Measurements from ENCODE around the gene TANK. TPM values are rescaled to one million over a fixed set of nuclear protein-coding genes. Genes with fewer than 3 reads are reported as not detected.

Gene TANK
- total RNA-seq, 1 experiment from 2014 or later: 24.5 TPM

- 0 out of 2 replicates have a peak overlapping the region, but pooled peaks have one; percentile 20 for H3K27ac Mint-ChIP-seq
- no peaks in the 10 kb centered on the region for H3K27me3 Mint-ChIP-seq (ENCODE audit: low read depth)
- peaks cover 39% of the 10 kb centered on the region for H3K4me1 Mint-ChIP-seq
- no peaks in the 10 kb centered on the region for H3K9me3 Mint-ChIP-seq
- peaks cover 12% of the 10 kb centered on the region; the same call in 1 of the 2 replicates for H3K36me3 Mint-ChIP-seq
- TF ChIP-seq ZBTB43 (CRISPR knock-in tag; IDR thresholded peaks at IDR 0.05) (no peak), CREB1 (CRISPR knock-in tag; IDR thresholded peaks at IDR 0.05) (no peak), NR1H2 (CRISPR knock-in tag; IDR thresholded peaks at IDR 0.05) (no peak), USF2 (CRISPR knock-in tag; IDR thresholded peaks at IDR 0.05) (no peak), USF1 (CRISPR knock-in tag; IDR thresholded peaks at IDR 0.05) (no peak), GTF2I (CRISPR knock-in tag; conservative IDR thresholded peaks at IDR 0.05) (no peak), SOX15 (CRISPR knock-in tag; IDR thresholded peaks at IDR 0.05) (no peak), RELA (CRISPR knock-in tag; IDR thresholded peaks at IDR 0.05; ENCODE audit: borderline replicate concordance) (no peak), ZNF512 (CRISPR knock-in tag; IDR thresholded peaks at IDR 0.05; ENCODE audit: borderline replicate concordance) (no peak)
- no peak for DNase-seq (ENCODE audit: low spot score)
- no peak overlapping the region for H3K4me3 Mint-ChIP-seq
- ATAC-seq: no peak
- ChIA-PET CTCF (no interaction called here), POLR2A (no interaction called here)
Observed at GRCh38 chr2:161170377-161170776, 10.1 kb downstream of the TANK start.

- POLR2A ChIA-PET: no interaction called here
- DNase-seq (ENCODE audit: low spot score) (no peak), ATAC-seq (no peak)
- CTCF ChIA-PET: no interaction called here
- Mint-ChIP-seq H3K4me1 (peaks cover 43% of the 10 kb centered on the region), H3K9me3 (peaks cover under 1% of the 10 kb centered on the region; the same call in 1 of the 2 replicates), H3K36me3 (peaks cover 9% of the 10 kb centered on the region; the same call in 1 of the 2 replicates), H3K4me3 (no peak overlapping the region), H3K27me3 (ENCODE audit: low read depth) (no peaks in the 10 kb centered on the region), H3K27ac (peak overlapping the region; percentile 94)
- no peak for TF ChIP-seq ZBTB43 (CRISPR knock-in tag; IDR thresholded peaks at IDR 0.05)
Observed at GRCh38 chr2:161170958-161171932, 11.0 kb downstream of the TANK start.

- Mint-ChIP-seq H3K9me3 (peaks cover 16% of the 10 kb centered on the region), H3K27ac (no peak overlapping the region), H3K4me3 (no peak overlapping the region), H3K27me3 (ENCODE audit: low read depth) (no peaks in the 10 kb centered on the region), H3K4me1 (peaks cover 43% of the 10 kb centered on the region), H3K36me3 (peaks cover 17% of the 10 kb centered on the region)
- ChIA-PET POLR2A (no interaction called here), CTCF (no interaction called here)
- ATAC-seq: no peak
- no peak for DNase-seq (ENCODE audit: low spot score)
- TF ChIP-seq PRRX2 (CRISPR knock-in tag; IDR thresholded peaks at IDR 0.05): no peak
- no peak for TF ChIP-seq ZNF232 (CRISPR knock-in tag; IDR thresholded peaks at IDR 0.05)
- no peak for TF ChIP-seq ZNF512 (CRISPR knock-in tag; IDR thresholded peaks at IDR 0.05; ENCODE audit: borderline replicate concordance)
- no peak for TF ChIP-seq USF2 (CRISPR knock-in tag; IDR thresholded peaks at IDR 0.05)
- TF ChIP-seq IRF2 (CRISPR knock-in tag; IDR thresholded peaks at IDR 0.05; ENCODE audit: borderline replicate concordance, low read depth): no peak
- no peak for TF ChIP-seq ZSCAN18 (CRISPR knock-in tag; IDR thresholded peaks at IDR 0.05)
Observed at GRCh38 chr2:161172901-161173540, 12.8 kb downstream of the TANK start.

All from WTC11 (cell line).